Left colon (tissue), 2 donors: ENCODE results near the gene ZNF256. TPM values are rescaled to one million over a fixed set of nuclear protein-coding genes. Genes with fewer than 3 reads are reported as not detected.
"Not testable (repeated sequence)": the region's sequence is repeated elsewhere in the genome, so short reads cannot be mapped to it uniquely, and the experiment has no call there.

Source experiments
- ATAC-seq: fragments of 200-7000 bp; cut with Tn5 transposase; one replicate; pipeline ENCODE4 v1.9.1; 2020; ENCODE audit warnings: mild to moderate bottlenecking, moderate library complexity
- DNase-seq, 2 donors: peaks; one replicate each; pipeline ENCODE4 v3.0.0-alpha.2; 2020
- intact Hi-C, 2 donors: fragments of 100-400 bp; cut with DNase I in 1 of 2; cut with micrococcal nuclease in 1 of 2; formaldehyde crosslinking; loops; one replicate each; pipeline versions ENCODE4 v1.11.2 to v1.14.0; 2022; cut with DNase I, micrococcal nuclease
- long read RNA-seq: library from polyadenylated mRNA; unstranded; transcript quantifications from one replicate; pipeline ENCODE4 v2.0.0, GENCODE V29; 2021
- total RNA-seq, 2 donors: library from RNA; stranded (reverse); fragmentation: NEBNext Ultra II Directional; extraction: Animal tissue kit (Norgen Biotek cat#: 25700); gene quantifications; one replicate each; pipeline ENCODE4 v1.2.1, GENCODE V29; 2021
- donor health status: DM: no; HTN: no; CAD: no.
- donor health status: DM: yes; HTN: yes; CAD: no.

Gene ZNF256
- 1 to 10 TPM; 2.6 to 3.0 TPM for total RNA-seq
- long read RNA-seq, partial matches to known transcripts = 0 of 7 reads
- long read RNA-seq, other reads (novel, unspliced or antisense) = 1 of 7 reads

GRCh38 chr19:57947419-57948134 lies at the start of gene ZNF256:
Gene ZNF256 (minus strand): TSS chr19:57947706. CDS start chr19:57947474, 232 bp downstream.
- ATAC-seq = peak; percentile 99
- intact Hi-C loops = no loop called here
- peak; percentile 95 to 96 for DNase-seq

- ATAC-seq = no peak
- intact Hi-C loops = no loop called here
- DNase-seq = no peak
Observed at GRCh38 chr19:57992841-57993240, 45.3 kb upstream of the ZNF256 start.

- intact Hi-C loops = no loop called here
- ATAC-seq (no peak), DNase-seq (no peak)
Observed at GRCh38 chr19:57978586-57979289, 31.2 kb upstream of the ZNF256 start.

- ATAC-seq (no peak), DNase-seq (no peak)
- intact Hi-C loops = no loop called here
Observed at GRCh38 chr19:57974434-57974833, 26.9 kb upstream of the ZNF256 start, which contains the start of gene C19orf18. Gene C19orf18 (minus strand): TSS chr19:57974534. CDS start chr19:57974432, 102 bp downstream.

- ATAC-seq = no peak
- intact Hi-C loops = no loop called here
- no peak for DNase-seq
Observed at GRCh38 chr19:57964761-57965160, 17.3 kb upstream of the ZNF256 start.

GRCh38 chr19:57961785-57962184 lies 14.3 kb upstream of the ZNF256 start:
- intact Hi-C loops = no loop called here
- no peak for DNase-seq

GRCh38 chr19:57954996-57955395 lies 7.5 kb upstream of the ZNF256 start:
- no peak for ATAC-seq
- no peak for DNase-seq
- intact Hi-C loops = no loop called here

More at GRCh38 chr19:57961785-57962184, 14.3 kb upstream of the ZNF256 start:
- no peak for ATAC-seq

GRCh38 chr19:57949702-57950101 lies 2.2 kb upstream of the ZNF256 start:
- DNase-seq (no peak), ATAC-seq (no peak)
- intact Hi-C loops = no loop called here

GRCh38 chr19:57949296-57949695 lies 1.8 kb upstream of the ZNF256 start:
- DNase-seq (no peak), ATAC-seq (no peak)
- intact Hi-C loops = no loop called here

GRCh38 chr19:57947088-57947418 lies 453 bp downstream of the ZNF256 start:
- ATAC-seq (peak; percentile 8), DNase-seq (no peak)
- intact Hi-C loops = no loop called here

GRCh38 chr19:57946316-57946715 lies 1.2 kb downstream of the ZNF256 start:
- DNase-seq (no peak), ATAC-seq (no peak)
- intact Hi-C loops = no loop called here

GRCh38 chr19:57941593-57941992 lies 5.9 kb downstream of the ZNF256 start:
- ATAC-seq (no peak), DNase-seq (no peak)
- intact Hi-C loops = no loop called here

- no peak for DNase-seq
- no peak for ATAC-seq
- intact Hi-C loops = no loop called here
Observed at GRCh38 chr19:57935731-57936130, 11.8 kb downstream of the ZNF256 start.

- peak; percentile 68 for ATAC-seq
- intact Hi-C loops = no loop called here
Observed at GRCh38 chr19:57934820-57935665, 12.5 kb downstream of the ZNF256 start, which contains the start of gene ZNF418. Gene ZNF418 (minus strand): TSS chr19:57935402. CDS start chr19:57933822, 1,580 bp downstream.

GRCh38 chr19:57927587-57927986 lies 19.9 kb downstream of the ZNF256 start:
- intact Hi-C loops = no loop called here
- no peak for ATAC-seq
- DNase-seq = no peak

More at GRCh38 chr19:57934820-57935665, 12.5 kb downstream of the ZNF256 start, which contains the start of gene ZNF418:
- DNase-seq = peak; percentile 33 to 44

- intact Hi-C loops = not testable (repeated sequence)
Observed at GRCh38 chr19:57916168-57916995, 31.1 kb downstream of the ZNF256 start, which contains the start of gene ZNF417. Gene ZNF417 (minus strand): TSS chr19:57916592. CDS start chr19:57916411, 181 bp downstream.

GRCh38 chr19:57914531-57914930 lies 33.0 kb downstream of the ZNF256 start:
- DNase-seq (no peak), ATAC-seq (no peak)
- intact Hi-C loops = no loop called here

More at GRCh38 chr19:57916168-57916995, 31.1 kb downstream of the ZNF256 start, which contains the start of gene ZNF417:
- ATAC-seq (peak; percentile 100), DNase-seq (peak; percentile 77 to 86)

GRCh38 chr19:57907394-57907793 lies 40.1 kb downstream of the ZNF256 start:
- intact Hi-C loops = no loop called here
- DNase-seq (no peak), ATAC-seq (no peak)
